ENCODE measurements around the gene RNF32.
A peak's percentile ranks its signal among the peaks of the same experiment; 100 is the strongest.

Gene RNF32

GRCh38 chr7:156651474-156651873, 10.9 kb downstream of the RNF32 start:
- Histone ChIP-seq H3K27ac (ENCODE audit: low read length) (no peak overlapping the region), H3K36me3 (ENCODE audit: insufficient read depth, low read depth, low read length) (no peaks in the 10 kb centered on the region), H3K9me3 (ENCODE audit: insufficient read depth, low read depth, low read length) (no peaks in the 10 kb centered on the region), H3K4me3 (ENCODE audit: low read length) (no peak overlapping the region), H3K27me3 (ENCODE audit: insufficient read depth, low read length) (no peaks in the 10 kb centered on the region), H3K4me1 (ENCODE audit: insufficient read depth, low read length) (no peaks in the 10 kb centered on the region), H3K9ac (ENCODE audit: low read depth, low read length) (no peak overlapping the region)

- Histone ChIP-seq H3K27me3 (ENCODE audit: insufficient read depth, low read length) (no peaks in the 10 kb centered on the region), H3K4me1 (ENCODE audit: insufficient read depth, low read length) (no peaks in the 10 kb centered on the region), H3K9me3 (ENCODE audit: insufficient read depth, low read depth, low read length) (no peaks in the 10 kb centered on the region), H3K9ac (ENCODE audit: low read depth, low read length) (no peak overlapping the region), H3K27ac (ENCODE audit: low read length) (no peak overlapping the region), H3K36me3 (ENCODE audit: insufficient read depth, low read depth, low read length) (no peaks in the 10 kb centered on the region), H3K4me3 (ENCODE audit: low read length) (no peak overlapping the region)
These were observed 12.5 kb downstream of the RNF32 start for GRCh38 chr7:156652886-156653568.

DNA sequence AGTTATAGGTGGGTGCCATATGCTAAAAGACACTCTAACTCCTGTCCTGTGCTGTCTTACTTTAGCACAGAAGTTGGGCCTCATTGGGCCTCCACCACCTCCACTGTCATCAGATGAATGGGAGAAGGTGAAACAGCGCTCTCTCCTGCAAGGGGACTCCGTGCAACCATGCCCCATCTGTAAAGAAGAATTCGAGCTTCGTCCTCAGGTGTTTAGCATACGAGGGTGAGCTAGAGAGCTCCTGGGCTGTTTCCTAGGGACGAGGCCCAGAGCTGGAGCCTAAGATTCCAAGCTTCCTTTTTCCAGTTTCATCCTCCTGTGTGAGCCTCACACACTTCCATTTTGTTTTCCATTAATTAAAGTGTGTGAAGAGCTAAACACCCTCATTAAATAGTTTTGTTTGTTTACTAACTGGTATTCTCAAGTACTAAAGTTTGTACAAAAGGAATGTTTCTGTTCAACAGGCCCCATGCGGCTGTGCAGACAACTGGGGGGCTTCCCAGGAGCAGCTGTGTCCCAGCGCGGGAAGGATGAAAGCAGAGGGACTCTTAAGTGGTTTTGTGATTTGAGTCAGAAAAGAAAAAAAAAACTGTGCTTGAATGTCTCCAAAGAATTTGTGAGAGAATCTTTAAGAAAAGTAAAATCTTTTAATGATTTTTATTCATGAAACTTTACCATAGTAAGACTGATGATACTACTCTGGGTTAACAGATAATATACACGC, 14.1 kb downstream of the RNF32 start:
- Histone ChIP-seq H3K4me3 (ENCODE audit: low read length) (no peak overlapping the region), H3K36me3 (ENCODE audit: insufficient read depth, low read depth, low read length) (no peaks in the 10 kb centered on the region), H3K4me1 (ENCODE audit: insufficient read depth, low read length) (no peaks in the 10 kb centered on the region), H3K27me3 (ENCODE audit: insufficient read depth, low read length) (no peaks in the 10 kb centered on the region), H3K9ac (ENCODE audit: low read depth, low read length) (no peak overlapping the region), H3K9me3 (ENCODE audit: insufficient read depth, low read depth, low read length) (no peaks in the 10 kb centered on the region), H3K27ac (ENCODE audit: low read length) (no peak overlapping the region)

DNA sequence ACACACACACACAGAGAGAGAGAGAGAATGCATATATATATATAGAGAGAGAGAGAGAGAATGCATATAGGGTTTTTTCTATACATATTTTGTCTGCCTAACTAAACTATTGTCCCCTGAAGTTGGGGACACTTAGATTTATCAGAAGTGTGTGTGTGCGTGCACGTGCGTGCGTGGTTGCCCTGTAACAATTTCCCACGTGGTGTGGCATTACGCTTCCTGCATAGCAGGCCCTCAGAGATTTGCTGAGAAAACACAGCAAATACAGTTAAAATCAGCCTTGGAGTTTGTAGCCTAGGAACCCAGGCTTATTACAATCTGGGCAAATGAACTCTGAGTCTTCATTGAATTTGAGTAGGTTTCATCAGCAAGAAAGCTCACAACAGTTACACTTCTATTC, 14.7 kb downstream of the RNF32 start:
- Histone ChIP-seq H3K4me1 (ENCODE audit: insufficient read depth, low read length) (no peaks in the 10 kb centered on the region), H3K9me3 (ENCODE audit: insufficient read depth, low read depth, low read length) (no peaks in the 10 kb centered on the region), H3K36me3 (ENCODE audit: insufficient read depth, low read depth, low read length) (no peaks in the 10 kb centered on the region), H3K27me3 (ENCODE audit: insufficient read depth, low read length) (no peaks in the 10 kb centered on the region), H3K4me3 (ENCODE audit: low read length) (no peak overlapping the region), H3K9ac (ENCODE audit: low read depth, low read length) (no peak overlapping the region), H3K27ac (ENCODE audit: low read length) (no peak overlapping the region)

- Histone ChIP-seq H3K4me3 (ENCODE audit: low read length) (no peak overlapping the region), H3K4me1 (ENCODE audit: insufficient read depth, low read length) (no peaks in the 10 kb centered on the region), H3K27me3 (ENCODE audit: insufficient read depth, low read length) (no peaks in the 10 kb centered on the region), H3K9me3 (ENCODE audit: insufficient read depth, low read depth, low read length) (no peaks in the 10 kb centered on the region), H3K27ac (ENCODE audit: low read length) (no peak overlapping the region), H3K36me3 (ENCODE audit: insufficient read depth, low read depth, low read length) (no peaks in the 10 kb centered on the region), H3K9ac (ENCODE audit: low read depth, low read length) (no peak overlapping the region)
These were observed 15.4 kb downstream of the RNF32 start for GRCh38 chr7:156655983-156656382.

DNA sequence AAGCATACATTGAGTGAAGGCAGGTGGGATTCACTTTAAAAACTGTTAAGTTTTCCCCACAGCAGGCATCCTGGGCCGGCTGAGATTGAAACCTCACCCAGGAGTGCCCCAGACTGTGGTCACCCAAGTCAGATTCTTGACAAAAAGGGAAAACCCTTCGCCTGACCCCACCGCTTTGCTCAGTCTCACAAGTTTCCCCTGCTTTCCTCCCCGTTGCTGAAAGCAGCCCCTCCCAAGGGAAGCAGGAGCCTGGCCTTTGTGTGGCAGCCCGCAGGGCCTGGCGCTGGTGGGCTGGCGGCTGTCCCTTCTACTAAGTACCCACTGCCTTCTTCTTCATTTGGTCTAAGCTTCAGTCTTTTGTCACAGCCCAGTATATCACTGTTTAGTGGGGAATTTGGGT, 16.0 kb downstream of the RNF32 start:
- Histone ChIP-seq H3K9ac (ENCODE audit: low read depth, low read length) (no peak overlapping the region), H3K9me3 (ENCODE audit: insufficient read depth, low read depth, low read length) (no peaks in the 10 kb centered on the region), H3K36me3 (ENCODE audit: insufficient read depth, low read depth, low read length) (no peaks in the 10 kb centered on the region), H3K27me3 (ENCODE audit: insufficient read depth, low read length) (no peaks in the 10 kb centered on the region), H3K4me1 (ENCODE audit: insufficient read depth, low read length) (no peaks in the 10 kb centered on the region), H3K4me3 (ENCODE audit: low read length) (no peak overlapping the region), H3K27ac (ENCODE audit: low read length) (no peak overlapping the region)

DNA sequence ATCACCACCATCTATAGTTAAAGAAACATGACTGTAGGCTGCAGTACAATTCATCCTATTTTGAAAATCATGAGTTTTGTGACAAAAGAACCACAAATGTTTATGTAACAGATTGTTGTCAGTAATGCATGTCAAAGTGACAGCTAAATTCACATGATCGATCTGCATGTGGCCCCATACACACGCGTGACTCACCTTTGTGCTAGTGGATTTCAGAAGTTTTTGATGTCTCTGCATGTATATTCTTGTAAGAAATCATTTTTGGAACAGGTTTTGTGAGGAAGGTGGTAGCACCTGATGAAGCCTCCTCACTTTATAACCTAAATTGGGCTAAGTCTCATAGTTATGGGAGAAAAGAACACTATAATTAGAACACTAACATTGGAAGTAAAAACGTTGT, 17.1 kb downstream of the RNF32 start:
- Histone ChIP-seq H3K4me3 (ENCODE audit: low read length) (no peak overlapping the region), H3K9ac (ENCODE audit: low read depth, low read length) (no peak overlapping the region), H3K36me3 (ENCODE audit: insufficient read depth, low read depth, low read length) (no peaks in the 10 kb centered on the region), H3K27ac (ENCODE audit: low read length) (no peak overlapping the region), H3K9me3 (ENCODE audit: insufficient read depth, low read depth, low read length) (no peaks in the 10 kb centered on the region), H3K4me1 (ENCODE audit: insufficient read depth, low read length) (no peaks in the 10 kb centered on the region), H3K27me3 (ENCODE audit: insufficient read depth, low read length) (no peaks in the 10 kb centered on the region)

DNA sequence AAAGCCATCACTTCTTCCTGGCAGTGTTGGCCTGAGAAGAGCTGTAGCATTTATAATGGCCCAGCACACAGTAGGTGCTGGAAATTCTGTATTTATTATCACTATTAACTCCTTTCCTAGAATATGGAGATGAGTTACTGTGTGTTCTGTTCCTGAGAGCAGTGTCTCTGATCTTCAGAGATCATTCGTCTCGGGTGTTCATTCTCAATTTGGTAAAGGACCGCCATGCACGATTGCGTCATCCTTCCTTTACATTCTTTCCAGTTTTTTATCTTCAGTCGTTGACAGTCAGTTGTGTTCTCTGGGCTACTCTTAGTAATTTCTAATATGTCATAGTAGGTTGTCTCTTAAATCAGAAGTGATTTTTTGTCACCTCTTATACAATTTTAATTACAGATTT, 18.6 kb downstream of the RNF32 start:
- no peaks in the 10 kb centered on the region for H3K36me3 ChIP-seq (ENCODE audit: insufficient read depth, low read depth, low read length)
- H3K27me3 ChIP-seq (ENCODE audit: insufficient read depth, low read length) = no peaks in the 10 kb centered on the region
- H3K27ac ChIP-seq (ENCODE audit: low read length) = no peak overlapping the region
- no peaks in the 10 kb centered on the region for H3K4me1 ChIP-seq (ENCODE audit: insufficient read depth, low read length)
- H3K9me3 ChIP-seq (ENCODE audit: insufficient read depth, low read depth, low read length) = no peaks in the 10 kb centered on the region
- H3K4me3 ChIP-seq (ENCODE audit: low read length) = no peak overlapping the region
- no peak overlapping the region for H3K9ac ChIP-seq (ENCODE audit: low read depth, low read length)

DNA sequence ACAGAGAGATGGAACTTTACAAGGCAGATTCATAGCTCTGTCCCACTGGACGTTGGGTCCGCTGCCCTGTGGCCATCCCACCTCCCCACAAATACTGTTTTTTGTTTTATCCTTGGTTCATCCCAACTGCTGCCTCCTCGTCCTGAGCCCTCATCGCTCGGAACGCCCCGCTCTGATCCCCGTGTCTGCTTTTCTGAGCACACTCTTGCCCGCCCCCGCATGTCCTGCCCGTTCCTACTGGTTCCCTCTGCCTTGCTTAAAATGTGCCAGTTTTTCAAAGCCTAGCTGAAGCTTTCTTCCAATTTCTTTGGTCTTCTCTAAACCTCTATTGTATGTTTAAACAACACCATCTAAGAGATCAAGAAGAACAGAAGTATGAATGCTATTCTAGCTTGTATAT, 19.4 kb downstream of the RNF32 start:
- Histone ChIP-seq H3K4me3 (ENCODE audit: low read length) (no peak overlapping the region), H3K36me3 (ENCODE audit: insufficient read depth, low read depth, low read length) (no peaks in the 10 kb centered on the region), H3K27me3 (ENCODE audit: insufficient read depth, low read length) (no peaks in the 10 kb centered on the region), H3K27ac (ENCODE audit: low read length) (no peak overlapping the region), H3K9me3 (ENCODE audit: insufficient read depth, low read depth, low read length) (no peaks in the 10 kb centered on the region), H3K9ac (ENCODE audit: low read depth, low read length) (no peak overlapping the region), H3K4me1 (ENCODE audit: insufficient read depth, low read length) (peaks cover 5% of the 10 kb centered on the region; the same call in 1 of the 2 replicates)

- no peaks in the 10 kb centered on the region for H3K27me3 ChIP-seq (ENCODE audit: insufficient read depth, low read length)
- H3K4me3 ChIP-seq (ENCODE audit: low read length) = no peak overlapping the region
- H3K27ac ChIP-seq (ENCODE audit: low read length) = no peak overlapping the region
These were observed 21.1 kb downstream of the RNF32 start for GRCh38 chr7:156661637-156662036.

DNA sequence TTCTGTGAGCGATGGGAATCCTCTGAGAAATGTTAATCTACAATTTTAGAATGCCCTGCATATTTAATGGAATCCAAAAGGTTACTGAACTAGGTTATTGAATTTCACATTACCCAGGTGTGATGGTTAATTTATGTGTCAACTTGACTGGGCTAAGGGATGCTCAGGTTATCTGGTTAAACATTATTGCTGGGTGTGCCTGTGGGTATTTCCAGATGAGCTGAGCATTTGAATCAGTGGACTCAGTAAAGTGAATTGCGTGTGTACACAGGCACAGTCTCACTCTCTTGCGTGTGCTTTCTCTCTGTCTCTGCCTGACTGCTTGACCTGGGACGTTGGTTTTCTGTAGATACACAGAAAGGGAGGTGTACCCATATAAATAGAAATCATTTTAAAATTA, 21.7 kb downstream of the RNF32 start:
- Histone ChIP-seq H3K9ac (ENCODE audit: low read depth, low read length) (no peak overlapping the region), H3K27ac (ENCODE audit: low read length) (no peak overlapping the region), H3K36me3 (ENCODE audit: insufficient read depth, low read depth, low read length) (no peaks in the 10 kb centered on the region), H3K4me3 (ENCODE audit: low read length) (no peak overlapping the region), H3K4me1 (ENCODE audit: insufficient read depth, low read length) (peaks cover 28% of the 10 kb centered on the region), H3K27me3 (ENCODE audit: insufficient read depth, low read length) (no peaks in the 10 kb centered on the region), H3K9me3 (ENCODE audit: insufficient read depth, low read depth, low read length) (no peaks in the 10 kb centered on the region)

More at GRCh38 chr7:156661637-156662036, 21.1 kb downstream of the RNF32 start:
- Histone ChIP-seq H3K4me1 (ENCODE audit: insufficient read depth, low read length) (peaks cover 22% of the 10 kb centered on the region), H3K36me3 (ENCODE audit: insufficient read depth, low read depth, low read length) (no peaks in the 10 kb centered on the region), H3K9me3 (ENCODE audit: insufficient read depth, low read depth, low read length) (no peaks in the 10 kb centered on the region), H3K9ac (ENCODE audit: low read depth, low read length) (no peak overlapping the region)

DNA sequence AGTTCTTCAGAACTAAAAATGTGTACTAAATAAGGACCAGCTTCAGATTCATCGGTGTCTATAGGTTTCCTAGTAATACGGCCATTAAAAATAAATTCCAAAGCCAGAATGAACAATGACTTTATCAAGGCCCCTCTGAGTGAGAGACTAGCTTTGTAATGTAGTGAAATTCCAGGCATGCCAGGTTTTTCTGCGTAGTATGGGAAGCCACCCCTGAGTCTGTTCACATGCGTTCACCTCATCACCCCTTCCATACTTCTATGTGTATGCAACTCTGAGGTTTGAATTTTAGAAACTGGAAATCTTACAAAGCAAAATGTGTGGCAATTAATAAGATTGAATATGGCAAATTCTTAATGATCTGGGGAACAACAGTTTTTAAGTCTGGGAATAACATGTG, 24.5 kb downstream of the RNF32 start:
- Histone ChIP-seq H3K9ac (ENCODE audit: low read depth, low read length) (peak overlapping the region; percentile 3; the same call in 1 of the 2 replicates), H3K27me3 (ENCODE audit: insufficient read depth, low read length) (no peaks in the 10 kb centered on the region), H3K27ac (ENCODE audit: low read length) (no peak overlapping the region)

More for the DNA sequence above, 24.5 kb downstream of the RNF32 start:
- Histone ChIP-seq H3K36me3 (ENCODE audit: insufficient read depth, low read depth, low read length) (0 out of 2 replicates have a peak, but pooled peaks cover 3% of the 10 kb centered on the region), H3K9me3 (ENCODE audit: insufficient read depth, low read depth, low read length) (no peaks in the 10 kb centered on the region), H3K4me3 (ENCODE audit: low read length) (no peak overlapping the region), H3K4me1 (ENCODE audit: insufficient read depth, low read length) (peaks cover 29% of the 10 kb centered on the region)

All from iPS-20b (cell line).